GM21528 (cell line): Measurements from ENCODE around the gene PAPOLB.

Source experiments
- ATAC-seq: cut with Tn5 transposase; IDR thresholded peaks from one replicate; pipeline ENCODE4 v1.9.1; 2021; ENCODE audit warnings: mild to moderate bottlenecking, moderate library complexity; ENCODE audit not compliant: unreplicated experiment, low FRiP score

Gene PAPOLB

DNA sequence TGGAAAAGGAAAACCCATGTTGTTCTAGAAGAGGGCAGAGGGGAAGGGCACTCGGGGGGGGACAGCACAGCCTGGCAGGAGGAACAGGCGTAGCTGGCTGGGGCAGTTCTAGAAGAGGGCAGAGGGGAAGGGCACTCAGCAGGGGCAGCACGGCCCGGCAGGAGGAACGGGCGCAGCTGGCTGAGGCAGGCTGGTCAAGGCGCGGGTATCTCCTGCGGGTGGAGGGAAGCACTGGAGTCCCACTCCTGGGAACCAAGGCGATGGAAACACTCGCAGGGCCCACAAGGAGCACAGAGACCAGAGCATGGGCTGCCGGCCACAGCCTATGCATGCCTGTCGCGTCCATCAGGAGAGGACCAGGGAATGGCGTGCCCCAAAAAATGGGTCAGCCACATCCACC, 36.7 kb downstream of the PAPOLB start:
- ATAC-seq: no peak

DNA sequence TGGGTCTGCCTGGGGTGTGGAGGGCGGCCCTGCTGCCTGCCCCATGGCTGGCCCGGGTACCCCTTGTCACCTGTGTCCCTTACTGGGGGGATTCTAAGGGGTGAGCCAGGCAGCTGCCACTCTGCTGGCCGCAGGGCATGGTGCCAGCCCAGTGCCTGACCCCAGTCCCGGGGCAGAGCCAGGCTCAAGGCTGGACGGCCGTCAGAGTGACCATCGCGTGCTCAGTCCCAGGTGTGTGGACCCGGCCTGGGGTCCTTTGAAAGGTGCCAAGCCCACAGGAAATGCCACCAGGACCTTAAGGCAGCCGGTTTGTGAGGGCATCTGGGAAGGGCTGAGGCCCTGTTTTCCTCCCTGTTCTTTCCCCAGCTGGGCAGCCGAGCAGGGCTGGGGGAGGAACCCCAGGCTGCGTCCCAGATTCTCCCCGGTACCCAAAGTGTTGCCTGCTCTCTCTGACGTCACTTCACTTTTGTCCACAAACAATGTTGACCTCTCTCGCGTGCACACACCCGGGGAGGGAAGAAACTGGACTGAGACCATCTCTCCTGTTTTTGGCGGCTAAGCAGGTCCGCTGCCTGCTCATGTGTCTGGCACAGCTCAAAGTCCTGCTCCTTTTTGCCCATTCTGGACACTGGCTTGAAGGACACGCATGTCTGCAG, 37.6 kb downstream of the PAPOLB start:
- no peak for ATAC-seq

GRCh38 chr7:4823441-4824119, 38.2 kb downstream of the PAPOLB start:
- no peak for ATAC-seq

DNA sequence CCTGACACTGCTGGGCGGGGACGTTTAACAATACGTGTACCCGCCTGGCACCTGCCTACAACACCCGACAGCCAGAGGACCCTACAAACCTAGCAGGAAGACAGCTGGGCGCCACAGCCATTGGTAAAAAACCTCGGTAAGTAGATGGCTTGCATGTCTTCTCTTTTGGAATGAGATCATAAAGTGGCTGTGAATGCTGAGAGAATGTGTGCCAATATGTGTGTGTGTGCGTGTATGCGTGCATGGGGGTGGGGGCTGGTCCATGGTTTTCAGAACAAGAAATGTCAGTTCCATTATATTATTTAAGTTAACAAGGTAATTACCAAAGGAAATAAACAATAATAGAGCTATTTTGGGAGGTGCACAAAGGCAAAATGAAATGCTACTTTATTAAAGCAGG, 39.2 kb downstream of the PAPOLB start:
- no peak for ATAC-seq

DNA sequence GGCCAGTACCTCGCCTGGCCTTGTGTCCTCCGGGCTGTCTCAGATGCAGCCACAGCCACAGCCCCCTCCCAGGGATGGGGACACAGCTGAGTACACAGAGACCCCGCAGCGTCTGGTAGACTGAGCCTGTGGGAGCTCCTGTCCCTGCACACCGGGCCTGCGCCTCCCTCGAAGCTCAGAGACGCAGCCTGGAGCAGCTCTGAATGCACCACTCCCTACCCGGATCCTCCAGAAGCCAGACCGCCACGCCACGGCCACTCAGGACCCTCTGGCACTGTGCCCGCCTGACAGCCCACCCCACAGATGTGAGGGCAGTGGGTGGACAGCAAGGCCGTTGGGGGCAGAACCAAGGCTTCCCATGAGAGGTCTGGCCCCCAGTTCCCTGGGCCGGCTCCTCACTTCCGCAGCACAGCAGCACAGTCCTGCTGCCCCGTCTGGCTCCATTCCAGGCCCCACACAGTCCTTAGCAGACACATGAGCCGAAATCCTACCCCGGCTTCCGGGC, 40.8 kb downstream of the PAPOLB start:
- no peak for ATAC-seq

DNA sequence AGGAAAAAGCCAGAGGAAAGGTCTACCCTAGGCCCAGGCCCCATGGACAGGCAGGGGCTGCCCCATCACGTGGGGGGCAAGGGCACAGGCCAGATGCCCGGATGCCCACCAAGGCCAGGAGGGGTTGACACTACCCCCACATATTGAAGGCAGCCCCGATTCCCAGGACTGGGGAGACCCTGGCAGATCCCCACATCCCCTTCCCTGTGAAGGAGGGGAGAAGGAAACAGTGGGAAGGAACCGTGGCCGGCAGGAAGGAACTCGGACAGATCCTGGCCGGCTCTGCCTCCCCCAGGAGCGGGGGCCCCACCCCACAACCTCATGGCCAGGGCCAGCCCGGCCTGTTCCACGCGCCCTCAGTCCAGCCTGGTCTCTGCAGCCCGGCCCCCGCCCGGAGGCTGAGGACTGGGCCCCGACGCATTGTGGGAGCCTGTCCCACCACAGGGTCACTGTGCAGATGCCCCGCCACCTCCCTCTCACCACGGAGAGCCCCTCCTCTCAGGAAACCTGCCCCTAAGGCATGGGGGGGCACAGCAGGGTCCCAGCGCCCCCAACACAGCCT, 41.3 kb downstream of the PAPOLB start:
- ATAC-seq: no peak

GRCh38 chr7:4819560-4820404, 42.0 kb downstream of the PAPOLB start:
- ATAC-seq: no peak

- no peak for ATAC-seq
These were observed 43.6 kb downstream of the PAPOLB start for GRCh38 chr7:4818000-4818794.

GRCh38 chr7:4817178-4817901, 44.5 kb downstream of the PAPOLB start:
- ATAC-seq: no peak

DNA sequence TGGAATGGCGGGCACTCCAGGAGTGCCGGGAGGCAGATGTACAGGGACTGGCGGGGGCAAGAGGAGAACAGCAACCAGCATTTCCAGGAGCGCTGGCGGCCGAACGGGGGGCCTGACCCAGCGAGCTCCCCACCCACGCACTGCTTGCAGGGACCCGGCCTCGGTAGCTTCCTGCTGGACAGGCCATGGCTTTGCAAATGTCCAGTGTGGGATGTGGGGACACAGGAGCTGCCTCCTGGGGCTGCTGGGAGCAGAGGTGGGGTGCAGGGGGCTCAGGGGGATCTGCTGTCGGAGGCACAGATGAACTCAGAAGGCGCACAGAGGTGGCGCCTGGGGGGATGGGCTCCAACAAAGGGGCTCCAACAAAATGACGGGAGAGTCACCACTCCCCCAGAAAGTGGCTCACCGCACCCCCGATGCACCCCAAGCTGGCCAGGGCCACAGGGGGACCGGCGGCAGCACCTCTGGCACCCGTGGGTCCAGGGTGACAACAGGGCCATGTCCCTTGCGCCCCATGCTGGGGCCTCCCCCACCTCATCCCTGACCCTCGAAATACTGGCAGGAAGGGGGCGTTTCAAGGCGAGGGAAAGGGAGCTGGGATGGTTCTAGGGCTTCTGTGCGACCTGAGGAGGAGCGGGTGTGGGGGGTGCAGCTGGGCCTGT, 45.3 kb downstream of the PAPOLB start:
- no peak for ATAC-seq

GRCh38 chr7:4815609-4816418, 46.0 kb downstream of the PAPOLB start:
- no peak for ATAC-seq

- no peak for ATAC-seq
These were observed 46.7 kb downstream of the PAPOLB start for GRCh38 chr7:4815121-4815520.

GRCh38 chr7:4814433-4814832, 47.4 kb downstream of the PAPOLB start:
- no peak for ATAC-seq

DNA sequence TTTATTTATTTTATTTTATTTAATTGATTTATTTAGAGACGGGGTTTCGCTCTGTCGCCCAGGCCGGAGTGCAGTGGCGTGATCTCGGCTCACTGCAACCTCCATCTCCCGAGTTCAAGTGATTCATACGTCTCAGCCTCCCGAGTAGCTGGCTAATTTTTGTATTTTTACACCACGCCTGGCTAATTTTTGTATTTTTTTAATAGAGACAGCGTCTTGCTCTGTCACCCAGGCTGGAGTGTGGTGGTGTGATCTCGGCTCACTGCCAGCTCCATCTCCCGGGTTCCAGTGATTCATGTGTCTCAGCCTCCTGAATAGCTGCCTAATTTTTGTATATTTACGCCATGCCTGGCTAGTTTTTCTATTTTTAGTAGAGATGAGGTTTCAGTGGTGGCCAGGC, 52.2 kb downstream of the PAPOLB start:
- no peak for ATAC-seq

- ATAC-seq: no peak
These were observed 52.7 kb downstream of the PAPOLB start for GRCh38 chr7:4809091-4809591.

DNA sequence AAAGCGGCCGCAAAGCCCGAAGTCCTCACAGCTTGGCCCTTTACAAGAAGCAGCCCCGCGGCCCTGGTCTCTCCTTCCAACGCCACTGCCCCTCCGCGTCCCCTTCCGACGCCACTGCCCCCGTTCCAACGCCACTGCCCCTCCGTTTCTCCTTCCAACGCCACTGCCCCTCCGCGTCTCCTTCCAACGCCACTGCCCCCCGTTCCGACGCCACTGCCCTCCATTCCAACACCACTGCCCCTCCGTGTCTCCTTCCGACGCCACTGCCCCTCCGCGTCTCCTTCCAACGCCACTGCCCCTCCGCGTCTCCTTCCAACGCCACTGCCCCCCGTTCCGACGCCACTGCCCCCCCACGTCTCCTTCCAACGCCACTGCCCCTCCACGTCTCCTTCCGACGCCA, 53.3 kb downstream of the PAPOLB start:
- ATAC-seq: no peak

GRCh38 chr7:4808026-4808425, 53.8 kb downstream of the PAPOLB start:
- no peak for ATAC-seq
